CD4-positive, alpha-beta T cell treated with Interleukin-17A for 4 hours (primary cell): ENCODE results near the gene CYP26C1.

Experiments
- DNase-seq: peaks from one replicate; pipeline ENCODE4 v3.0.0-alpha.2; 2020; ENCODE audit warnings: mixed read lengths

Gene CYP26C1

DNA sequence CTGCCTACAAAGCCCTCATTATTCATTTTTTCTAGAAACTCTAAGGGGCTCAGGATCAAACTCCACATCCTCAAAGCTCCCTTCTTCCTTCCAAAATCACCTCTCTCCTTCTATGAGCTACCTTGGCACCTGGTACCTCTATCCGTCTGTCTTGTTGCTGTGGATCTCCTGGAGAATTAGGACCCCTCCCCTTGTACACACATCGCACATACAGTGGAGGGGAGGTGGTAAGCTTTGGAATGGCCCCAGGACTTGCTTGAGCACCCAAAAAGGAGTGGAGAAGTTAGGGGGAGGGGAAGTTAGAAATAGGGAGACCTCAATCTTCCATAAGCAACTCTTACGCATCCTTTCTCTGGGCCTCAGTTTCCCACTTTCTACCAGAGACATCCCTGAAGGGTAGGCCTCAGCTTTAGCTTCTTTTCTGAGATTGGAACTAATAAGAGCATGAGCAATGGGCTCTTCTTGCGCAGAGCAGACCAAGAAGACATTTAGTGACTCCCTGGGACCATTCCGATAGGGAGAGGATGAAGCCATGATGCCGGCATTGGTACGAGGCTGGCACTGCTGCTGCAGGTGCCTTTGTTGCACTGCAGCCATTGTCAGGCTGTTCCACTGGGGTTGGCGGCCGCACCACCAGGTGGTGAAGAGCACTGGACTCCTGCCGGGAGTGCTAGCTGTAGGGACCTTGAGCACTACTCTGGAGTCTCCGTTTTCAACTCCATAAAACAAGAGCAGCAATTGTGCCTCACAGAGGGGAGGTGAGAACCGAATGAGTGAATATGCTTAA is 4.5 kb downstream of the CYP26C1 start:
- DNase-seq, result no peak

DNA sequence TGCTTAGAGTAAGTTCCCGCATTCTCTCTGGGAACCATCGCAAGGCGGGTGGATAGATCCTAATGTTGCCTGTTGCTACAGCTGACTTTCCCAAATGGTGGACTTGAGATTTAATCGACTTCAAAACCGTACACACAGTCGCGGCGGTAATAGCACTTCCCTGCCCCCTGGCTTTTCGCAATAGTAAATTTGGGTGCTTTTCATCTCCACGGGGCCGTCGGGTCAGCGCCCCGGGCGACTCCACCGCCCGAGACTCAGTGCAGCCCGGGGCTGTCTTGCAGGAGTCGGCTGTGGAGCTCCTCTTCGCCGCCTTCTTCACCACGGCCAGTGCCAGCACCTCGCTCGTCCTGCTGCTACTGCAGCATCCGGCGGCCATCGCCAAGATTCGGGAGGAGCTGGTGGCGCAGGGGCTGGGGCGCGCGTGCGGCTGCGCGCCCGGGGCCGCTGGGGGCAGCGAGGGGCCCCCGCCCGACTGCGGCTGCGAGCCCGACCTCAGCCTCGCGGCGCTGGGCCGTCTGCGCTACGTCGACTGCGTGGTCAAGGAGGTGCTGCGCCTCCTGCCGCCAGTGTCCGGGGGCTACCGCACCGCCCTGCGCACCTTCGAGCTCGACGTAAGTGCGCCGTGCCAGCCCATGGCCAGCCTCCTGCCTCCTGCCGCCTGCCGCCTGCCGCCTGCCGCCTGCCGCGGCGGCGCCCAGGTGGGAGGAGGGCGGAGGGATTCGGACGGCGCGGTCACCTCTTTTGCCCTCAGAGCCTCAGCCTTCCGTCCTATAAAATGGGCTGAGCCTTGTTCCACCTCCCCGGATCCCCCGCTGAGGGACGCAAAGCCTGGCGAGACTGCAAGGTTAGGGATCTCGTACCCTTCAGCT is 5.3 kb downstream of the CYP26C1 start:
- DNase-seq, result no peak

DNA sequence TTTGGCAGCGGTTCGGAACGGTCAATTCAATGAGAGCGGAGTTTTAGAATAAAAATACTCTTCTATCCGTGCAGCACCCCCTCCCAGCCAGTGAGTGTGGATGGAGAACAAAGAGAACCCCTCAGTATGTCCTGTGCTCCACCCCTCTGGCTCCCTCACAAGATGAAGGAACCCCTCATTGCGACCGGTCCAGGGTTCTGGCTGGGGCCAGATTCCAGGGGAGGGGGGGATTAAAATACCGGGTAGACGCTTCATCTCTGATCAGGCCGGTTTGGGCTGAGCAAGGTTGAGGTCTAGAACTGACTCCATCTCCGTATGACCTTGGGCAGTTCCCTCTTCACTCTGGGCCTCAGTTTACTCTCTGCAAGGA is 5.9 kb downstream of the CYP26C1 start:
- no peak for DNase-seq

DNA sequence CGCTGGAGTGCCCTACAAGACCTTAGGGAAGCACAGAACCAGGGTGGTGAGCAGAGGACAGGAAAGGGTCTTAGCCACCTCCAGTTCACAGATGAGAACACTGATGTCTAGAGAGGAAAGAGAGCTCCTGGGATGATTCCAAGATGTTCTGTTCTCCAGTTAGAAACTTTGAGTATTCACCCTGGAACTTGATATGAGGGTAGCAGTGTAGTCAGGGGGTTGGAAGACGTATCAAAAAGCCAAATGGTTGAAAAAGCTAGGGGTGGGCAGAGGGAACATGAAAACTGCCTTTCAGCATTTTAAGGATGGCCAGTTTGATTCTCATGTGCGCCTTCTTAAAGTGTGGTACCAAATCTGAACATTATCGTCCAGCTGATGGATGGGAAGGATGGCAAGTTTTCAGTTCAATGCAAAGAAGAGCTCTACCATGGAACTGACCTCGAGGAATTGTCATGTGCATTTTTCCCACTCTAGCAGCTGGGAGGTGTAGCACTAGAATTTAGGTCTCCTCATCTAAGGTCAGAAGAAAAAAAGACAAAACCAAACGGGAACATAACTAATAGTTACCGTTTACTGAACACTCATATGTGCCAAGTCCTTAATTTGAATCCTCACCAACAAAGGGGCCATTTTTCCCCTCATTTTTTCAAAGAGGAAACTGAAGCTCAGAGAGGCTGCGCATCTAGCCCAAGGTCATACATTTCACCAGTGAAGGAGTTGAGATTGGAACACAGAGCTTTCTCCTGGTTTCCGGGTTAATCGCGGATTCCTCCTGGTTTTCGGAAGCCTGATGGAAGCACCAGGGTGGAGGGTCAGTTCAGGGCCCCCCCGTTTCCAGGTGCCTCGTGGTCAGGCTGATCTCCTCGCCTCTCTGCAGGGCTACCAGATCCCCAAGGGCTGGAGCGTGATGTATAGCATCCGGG is 7.1 kb downstream of the CYP26C1 start:
- DNase-seq, result no peak

GRCh38 chr10:93068411-93069244 is 8.0 kb downstream of the CYP26C1 start:
- no peak for DNase-seq

GRCh38 chr10:93069245-93069561 is 8.6 kb downstream of the CYP26C1 start:
- no peak for DNase-seq

DNA sequence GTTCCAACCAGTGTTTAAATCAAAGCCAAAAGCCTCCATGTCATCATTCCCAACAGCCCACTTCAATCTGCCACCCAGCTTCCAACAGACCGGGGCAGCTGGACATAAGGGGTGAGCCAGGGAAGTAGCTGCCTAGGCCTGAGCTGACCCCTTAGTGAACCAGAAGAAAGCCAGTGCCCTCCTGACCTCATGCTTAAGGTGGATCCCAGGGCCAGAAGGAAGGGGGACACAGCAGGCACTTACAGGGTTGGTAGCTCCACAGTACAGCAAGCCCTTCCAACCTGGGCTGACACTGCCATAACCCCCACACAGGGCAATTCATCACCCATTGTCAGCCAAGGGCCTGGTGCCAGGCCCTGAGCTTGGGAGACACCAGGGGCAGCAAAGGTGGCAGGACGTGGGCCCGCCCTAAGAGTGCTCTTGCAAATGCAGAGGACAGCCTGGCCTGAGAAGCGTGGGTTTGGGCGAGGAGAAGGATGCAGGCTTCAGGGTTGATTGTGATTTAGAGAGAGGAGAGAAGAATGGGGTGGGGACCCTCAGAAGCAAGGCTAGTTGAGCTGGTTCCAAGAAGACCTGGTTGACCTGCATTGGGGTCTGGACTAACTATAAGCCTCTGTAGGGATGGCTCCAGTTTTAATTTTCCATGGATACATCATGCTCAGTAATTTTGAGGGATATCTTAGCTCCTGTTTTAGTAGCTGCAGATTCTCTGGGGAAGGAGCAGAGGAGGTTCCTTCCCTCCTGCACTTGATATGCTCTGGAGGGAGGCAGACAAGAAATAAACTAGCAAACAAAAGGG is 10.0 kb downstream of the CYP26C1 start:
- no peak for DNase-seq

GRCh38 chr10:93071177-93071472 is 10.5 kb downstream of the CYP26C1 start:
- no peak for DNase-seq

DNA sequence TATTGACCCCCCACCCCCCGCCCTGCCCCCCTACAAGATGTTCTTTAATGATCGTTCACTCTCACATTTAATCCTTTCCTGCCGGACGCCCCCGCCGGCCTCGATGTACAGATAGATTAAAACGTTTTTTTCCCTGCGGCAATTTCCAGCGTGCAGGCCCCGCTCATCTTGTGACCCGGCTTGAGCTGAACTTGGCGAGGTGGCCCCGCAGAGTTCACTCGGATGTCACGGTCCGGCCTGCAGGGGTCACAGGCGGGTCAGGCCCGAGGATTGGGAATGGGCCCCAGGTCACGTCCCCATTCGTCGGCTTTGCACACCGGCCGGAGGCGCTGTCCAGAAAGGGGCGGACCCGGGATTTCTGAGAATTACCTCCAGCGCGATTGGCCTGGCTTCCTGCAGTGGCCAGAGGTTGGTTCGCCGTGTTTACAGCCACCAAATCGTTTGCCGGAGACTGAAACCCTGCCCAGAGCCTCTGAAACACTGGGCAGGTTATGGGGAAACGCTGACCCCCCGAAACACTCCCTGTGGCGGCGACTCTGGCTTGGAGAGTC is 11.2 kb downstream of the CYP26C1 start:
- no peak for DNase-seq

DNA sequence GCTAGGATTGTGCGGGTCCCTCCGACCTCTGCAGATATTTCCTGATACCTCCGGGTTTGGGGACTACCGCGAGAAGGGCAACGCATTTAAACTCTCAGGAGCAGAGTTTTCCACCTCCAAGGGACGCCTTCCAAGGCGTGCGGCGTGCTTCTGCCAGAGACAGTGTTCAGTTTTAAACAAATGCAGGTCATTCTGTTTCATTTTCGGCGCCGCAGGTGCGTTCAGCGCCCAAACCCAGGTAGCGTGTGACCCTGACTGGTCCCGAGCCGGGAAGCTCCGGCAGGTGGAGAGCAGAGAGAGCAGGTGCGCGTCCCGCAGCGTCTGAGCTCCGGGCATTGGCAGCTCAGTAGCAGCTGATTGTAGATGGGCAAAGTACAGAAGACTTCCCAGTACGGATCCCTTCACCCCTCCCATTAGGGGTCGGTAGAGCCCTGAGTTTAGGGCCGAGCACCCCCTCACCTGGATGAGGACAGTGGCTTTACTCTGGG is 11.7 kb downstream of the CYP26C1 start:
- no peak for DNase-seq

DNA sequence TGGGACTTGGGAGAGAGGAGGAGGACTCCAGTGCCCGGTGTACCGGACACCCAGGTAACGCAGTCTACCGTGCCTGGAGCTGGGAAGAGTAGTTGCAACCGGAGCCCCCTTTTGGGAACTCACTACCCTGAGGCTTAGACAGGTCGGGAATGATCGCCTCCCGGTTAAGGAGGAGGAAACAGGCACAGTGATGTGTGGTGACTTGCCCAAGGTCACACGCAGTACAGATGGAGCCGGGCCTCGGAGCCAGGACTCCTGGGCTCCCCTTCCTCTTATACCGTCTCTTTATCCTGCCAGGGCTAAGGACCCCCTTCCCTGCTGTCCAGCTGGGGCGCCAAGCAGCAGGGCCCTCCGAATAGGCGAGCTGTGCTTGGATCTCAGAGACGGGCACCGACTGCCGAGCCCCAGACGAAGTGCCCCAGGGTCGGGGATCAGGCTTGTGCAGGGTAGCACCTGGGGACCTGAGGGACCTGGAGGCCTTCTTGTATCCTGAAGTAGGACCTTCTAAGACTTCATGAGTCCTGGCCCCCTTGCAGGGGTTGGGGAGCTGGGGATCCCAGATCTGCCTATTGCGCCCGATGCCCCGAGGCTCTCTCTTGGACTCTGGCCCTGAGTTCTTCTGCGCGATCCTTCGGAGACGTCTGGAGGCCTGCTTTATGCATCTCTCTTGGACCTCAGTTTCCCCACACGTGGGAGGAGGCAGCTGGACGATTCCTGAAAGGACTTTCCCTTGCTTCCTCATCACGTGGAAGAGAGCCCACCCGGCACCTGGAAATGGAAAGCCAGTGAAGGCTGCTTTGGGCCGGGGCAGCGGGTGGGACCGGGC is 12.3 kb downstream of the CYP26C1 start:
- DNase-seq, result no peak

DNA sequence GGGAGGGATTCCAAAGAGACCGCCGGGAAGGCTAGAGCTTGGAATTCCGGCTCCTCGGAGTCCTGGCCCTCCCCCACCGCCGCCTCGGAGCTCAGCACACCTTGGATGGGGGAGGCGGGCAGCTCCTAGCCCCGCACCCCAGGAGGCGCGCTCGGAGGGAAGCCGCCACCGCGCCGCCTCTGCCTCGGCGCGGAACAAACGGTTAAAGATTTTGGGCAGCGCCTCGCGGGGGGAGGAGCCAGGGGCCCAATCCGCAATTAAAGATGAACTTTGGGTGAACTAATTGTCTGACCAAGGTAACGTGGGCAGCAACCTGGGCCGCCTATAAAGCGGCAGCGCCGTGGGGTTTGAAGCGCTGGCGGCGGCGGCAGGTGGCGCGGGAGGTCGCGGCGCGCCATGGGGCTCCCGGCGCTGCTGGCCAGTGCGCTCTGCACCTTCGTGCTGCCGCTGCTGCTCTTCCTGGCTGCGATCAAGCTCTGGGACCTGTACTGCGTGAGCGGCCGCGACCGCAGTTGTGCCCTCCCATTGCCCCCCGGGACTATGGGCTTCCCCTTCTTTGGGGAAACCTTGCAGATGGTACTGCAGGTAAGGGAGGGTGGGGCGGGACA is 13.0 kb downstream of the CYP26C1 start, which contains the start of gene CYP26A1:
Gene CYP26A1 (plus strand): TSS at position 355 of the 608 bp plus-strand sequence. CDS start 42 bp downstream, at position 397.
- DNase-seq, result no peak

- no peak for DNase-seq
Observed at GRCh38 chr10:93074147-93074596, 13.6 kb downstream of the CYP26C1 start.

DNA sequence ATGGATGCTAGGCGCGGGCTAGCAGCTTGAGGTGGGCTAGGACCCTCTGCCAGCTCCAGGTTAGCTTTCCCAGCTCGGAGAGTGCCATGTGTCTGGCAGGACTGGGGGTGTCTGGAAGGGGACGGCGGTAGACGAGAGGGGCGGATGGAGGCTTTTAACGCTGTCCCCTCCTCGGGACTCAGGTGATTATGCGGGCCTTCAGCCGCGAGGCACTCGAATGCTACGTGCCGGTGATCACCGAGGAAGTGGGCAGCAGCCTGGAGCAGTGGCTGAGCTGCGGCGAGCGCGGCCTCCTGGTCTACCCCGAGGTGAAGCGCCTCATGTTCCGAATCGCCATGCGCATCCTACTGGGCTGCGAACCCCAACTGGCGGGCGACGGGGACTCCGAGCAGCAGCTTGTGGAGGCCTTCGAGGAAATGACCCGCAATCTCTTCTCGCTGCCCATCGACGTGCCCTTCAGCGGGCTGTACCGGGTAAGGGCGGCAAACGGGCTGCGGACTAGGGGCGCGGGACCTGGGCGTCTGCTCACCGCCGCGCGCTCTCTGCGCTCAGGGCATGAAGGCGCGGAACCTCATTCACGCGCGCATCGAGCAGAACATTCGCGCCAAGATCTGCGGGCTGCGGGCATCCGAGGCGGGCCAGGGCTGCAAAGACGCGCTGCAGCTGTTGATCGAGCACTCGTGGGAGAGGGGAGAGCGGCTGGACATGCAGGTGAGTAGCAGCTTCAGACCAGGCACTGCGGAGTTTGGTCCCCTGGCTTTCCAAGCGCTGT is 14.2 kb downstream of the CYP26C1 start:
- no peak for DNase-seq

GRCh38 chr10:93075369-93076221 is 15.0 kb downstream of the CYP26C1 start:
- DNase-seq, result no peak

GRCh38 chr10:93076871-93077270 is 16.3 kb downstream of the CYP26C1 start:
- DNase-seq, result no peak

GRCh38 chr10:93077860-93078337 is 17.3 kb downstream of the CYP26C1 start:
- no peak for DNase-seq
